NCI-H1092 treated with DMSO at 0.1 percent for 48 hours (cell line): Measurements from ENCODE around the gene SLC35F3.
"Not testable (repeated sequence)": the region's sequence is repeated elsewhere in the genome, so short reads cannot be mapped to it uniquely, and the experiment has no call there.

Source experiments
- DNase-seq: peaks from one replicate; lab custom pipeline; 2025; lab: John Stamatoyannopoulos, UW

Gene SLC35F3

DNA sequence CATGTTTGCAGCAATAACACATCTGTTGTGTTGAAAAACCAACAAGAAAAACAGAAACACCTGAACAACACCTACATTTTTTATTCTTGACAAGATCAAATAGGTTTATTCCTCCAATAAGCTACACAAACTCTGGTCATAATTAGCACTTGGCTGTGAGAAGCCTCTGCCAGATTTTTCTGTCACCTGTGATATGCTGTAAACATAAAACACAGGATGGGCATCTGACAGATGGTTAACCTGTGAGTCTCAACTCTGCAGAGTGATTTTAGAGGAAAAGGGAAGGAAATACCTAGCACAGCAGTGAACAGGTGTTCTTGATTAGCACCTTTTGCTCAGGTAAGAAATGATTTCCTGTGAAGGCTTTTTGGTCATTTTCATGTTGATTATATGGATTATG, 293.4 kb downstream of the SLC35F3 start:
- no peak for DNase-seq

DNA sequence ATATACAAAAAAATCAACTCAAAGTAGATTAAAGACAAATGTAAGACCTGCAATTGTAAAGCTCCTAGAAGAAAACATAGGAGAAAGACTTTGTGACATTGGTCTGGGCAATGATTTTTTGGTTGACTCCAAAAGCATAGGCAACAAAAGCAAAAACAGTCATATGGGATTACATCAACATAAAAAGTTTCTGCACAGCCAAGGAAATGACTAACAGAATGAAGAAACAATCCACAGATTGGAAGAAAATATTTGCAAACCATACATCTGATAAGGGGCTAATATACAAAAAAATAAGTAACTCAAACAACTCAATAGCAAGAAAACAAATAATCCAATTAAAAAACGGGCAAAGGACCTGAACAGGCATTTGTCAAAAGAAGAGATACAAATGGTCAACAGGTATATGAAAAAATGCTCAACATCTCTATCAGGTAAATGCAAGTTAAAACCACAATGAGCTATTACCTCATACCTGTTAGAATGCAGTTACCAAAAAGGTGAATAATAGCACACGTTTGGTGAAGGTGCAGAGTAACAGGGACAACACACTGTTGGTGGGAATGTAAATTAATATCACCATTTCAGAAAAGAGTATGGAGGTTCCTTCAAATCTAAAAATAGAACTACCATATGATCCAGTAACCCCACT, 295.1 kb downstream of the SLC35F3 start:
- DNase-seq = no peak

- no peak for DNase-seq
These were observed 296.1 kb downstream of the SLC35F3 start for GRCh38 chr1:234200566-234200965.

DNA sequence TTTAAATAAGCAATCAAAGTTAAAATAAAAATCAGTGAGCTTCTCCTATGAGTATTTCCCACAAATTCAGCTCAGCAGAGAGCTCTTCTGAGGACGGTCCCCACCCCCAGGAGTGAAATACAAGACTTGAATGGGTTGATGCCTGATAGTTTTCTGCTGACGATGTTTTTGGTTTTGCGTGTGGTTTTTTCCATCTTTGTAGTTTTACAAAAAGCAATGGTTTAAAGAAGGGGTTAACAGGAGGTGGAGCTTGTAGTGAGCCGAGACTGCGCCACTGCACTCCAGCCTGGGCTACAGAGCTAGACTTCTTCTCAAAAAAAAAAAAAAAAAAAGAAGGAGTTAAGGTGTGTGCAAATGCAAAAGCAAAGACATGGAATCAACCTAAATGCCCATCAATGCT, 297.1 kb downstream of the SLC35F3 start:
- DNase-seq = no peak

DNA sequence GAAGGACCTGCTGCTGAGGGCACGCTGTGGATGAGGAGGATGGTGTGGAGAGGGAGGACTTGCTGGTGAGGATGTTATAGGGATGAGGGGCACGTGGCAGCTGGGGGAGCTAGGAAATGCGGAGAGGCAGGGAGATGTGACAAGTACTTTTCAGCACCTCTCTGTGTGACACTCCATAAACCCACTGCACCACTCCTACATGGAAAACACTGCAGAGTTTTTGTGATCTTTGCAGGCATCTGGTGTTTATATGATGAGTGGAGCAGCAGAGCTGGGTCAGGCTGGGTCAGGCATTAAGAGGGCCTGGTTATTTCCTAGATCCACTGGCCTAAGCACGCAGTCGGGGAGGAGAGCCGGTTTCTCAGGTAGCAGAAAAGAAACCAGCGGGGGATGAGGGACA, 301.5 kb downstream of the SLC35F3 start:
- no peak for DNase-seq

DNA sequence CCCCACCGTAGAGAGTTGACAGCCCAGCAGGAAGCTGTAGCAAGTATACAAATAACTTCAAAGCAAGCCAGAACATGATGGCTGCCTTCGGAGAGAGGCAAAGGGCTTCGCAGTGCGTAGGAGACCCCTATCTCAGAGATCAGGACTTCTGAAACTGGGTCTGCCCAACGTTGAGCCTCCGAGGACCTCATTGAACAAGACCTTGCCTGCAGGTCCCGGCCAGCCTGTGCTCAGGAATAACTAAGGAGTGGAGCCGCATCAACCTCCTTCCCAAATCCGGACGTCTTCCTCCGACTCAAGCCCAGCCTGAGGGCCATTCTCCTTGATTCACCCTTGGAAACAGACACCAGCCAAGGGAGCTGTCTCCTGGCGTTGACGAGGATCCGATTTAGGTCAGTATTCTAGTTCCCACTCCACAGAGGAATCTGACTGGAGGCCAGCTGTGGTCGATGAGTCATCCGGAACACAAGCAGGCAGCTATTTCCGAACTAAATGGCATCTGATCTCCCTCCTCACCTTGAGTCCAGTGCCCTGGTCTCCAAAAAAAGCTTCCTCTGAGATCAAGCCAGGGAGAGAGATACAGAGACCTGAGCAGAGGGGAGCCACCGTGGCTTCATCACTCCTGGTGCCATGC, 302.3 kb downstream of the SLC35F3 start:
- no peak for DNase-seq

DNA sequence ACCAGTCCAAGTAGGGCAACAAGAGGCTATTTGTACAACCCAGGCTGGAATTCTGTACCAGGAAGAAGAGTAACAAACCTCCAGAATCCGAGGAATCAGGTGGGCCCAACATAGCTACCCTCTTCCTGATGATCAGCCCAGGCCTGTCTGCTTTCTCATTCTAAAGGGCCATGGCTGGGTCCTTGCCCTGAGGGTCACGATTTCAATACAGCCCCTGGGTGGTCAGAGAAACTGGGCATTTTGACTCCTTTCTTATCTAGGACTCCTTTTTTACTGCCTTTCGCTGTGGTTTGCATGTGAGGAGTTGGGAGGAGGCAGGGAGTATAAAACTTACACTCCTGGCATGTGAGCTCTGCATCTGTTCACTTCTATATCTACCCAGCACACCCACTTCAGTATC, 303.9 kb downstream of the SLC35F3 start:
- DNase-seq = no peak

- DNase-seq = no peak
These were observed 304.3 kb downstream of the SLC35F3 start for GRCh38 chr1:234208791-234209190.

GRCh38 chr1:234210429-234210828, 306.0 kb downstream of the SLC35F3 start:
- DNase-seq = not testable (repeated sequence)

GRCh38 chr1:234211855-234212254, 307.4 kb downstream of the SLC35F3 start:
- not testable (repeated sequence) for DNase-seq

DNA sequence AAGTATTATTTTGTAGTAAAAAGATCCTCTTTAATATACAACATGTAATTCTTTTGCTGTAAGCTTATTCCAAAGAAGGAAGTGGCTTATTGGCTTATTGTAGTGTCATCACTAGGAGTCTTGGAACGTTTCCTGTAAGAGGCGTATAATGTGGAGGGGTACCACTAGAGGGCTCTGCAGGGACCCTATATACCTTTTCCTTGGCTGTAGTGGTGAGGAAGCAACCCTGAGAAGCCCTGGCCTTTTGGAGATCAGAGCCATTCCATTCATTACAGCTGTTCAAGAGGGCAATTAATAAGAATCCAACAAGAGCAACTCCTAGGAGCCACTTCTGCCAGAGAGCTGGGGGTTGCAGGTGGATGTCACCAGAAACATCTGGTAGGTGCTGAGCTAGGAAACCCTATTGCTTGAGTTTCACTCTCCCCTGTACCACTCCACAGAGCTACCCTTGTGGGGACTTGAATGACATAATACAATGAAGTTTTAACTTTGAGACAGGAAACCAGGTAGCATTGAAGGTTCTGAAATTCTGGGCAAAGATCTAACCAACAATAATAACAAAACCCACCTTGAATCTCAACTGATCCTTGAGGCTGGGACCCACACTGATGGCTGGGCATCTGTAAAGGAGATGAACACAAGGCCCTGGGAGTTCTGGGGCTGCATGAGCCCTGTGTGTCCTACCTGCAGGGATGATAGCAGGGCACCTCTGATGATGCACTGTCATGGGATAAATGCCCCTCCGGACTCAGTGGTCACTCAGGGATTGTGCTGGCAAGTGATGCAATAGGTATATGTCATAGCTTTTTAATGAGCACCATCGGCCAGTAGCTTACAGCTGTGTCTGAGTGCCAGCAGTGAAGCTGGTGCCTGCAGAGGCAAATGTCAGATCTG, 308.5 kb downstream of the SLC35F3 start:
- peak; percentile 76 for DNase-seq

DNA sequence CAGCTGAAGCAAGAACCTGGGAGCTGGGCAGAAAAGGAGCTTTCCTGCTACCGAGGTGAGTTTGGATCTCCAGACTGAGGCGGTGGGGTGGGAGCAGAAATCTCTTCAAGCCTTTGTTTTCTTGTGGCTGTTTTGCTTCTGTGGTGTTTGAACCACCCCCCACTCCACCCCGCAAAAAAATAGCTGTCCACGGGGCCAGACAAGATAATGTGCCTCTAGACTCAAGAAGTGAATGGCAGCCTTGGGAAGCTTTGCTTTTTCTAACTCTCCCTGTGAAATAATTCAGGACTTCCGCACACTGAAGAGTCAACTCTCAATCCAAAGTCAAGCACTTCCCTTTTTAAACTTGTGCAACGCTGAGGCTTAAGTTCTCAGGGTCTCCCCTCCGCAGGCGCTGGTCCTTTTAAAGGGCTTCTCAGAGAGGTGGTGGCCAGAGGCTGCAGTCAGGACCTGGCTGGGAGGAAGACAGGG, 309.2 kb downstream of the SLC35F3 start:
- no peak for DNase-seq

- DNase-seq = peak; percentile 61
These were observed 309.8 kb downstream of the SLC35F3 start for GRCh38 chr1:234214129-234214910.

DNA sequence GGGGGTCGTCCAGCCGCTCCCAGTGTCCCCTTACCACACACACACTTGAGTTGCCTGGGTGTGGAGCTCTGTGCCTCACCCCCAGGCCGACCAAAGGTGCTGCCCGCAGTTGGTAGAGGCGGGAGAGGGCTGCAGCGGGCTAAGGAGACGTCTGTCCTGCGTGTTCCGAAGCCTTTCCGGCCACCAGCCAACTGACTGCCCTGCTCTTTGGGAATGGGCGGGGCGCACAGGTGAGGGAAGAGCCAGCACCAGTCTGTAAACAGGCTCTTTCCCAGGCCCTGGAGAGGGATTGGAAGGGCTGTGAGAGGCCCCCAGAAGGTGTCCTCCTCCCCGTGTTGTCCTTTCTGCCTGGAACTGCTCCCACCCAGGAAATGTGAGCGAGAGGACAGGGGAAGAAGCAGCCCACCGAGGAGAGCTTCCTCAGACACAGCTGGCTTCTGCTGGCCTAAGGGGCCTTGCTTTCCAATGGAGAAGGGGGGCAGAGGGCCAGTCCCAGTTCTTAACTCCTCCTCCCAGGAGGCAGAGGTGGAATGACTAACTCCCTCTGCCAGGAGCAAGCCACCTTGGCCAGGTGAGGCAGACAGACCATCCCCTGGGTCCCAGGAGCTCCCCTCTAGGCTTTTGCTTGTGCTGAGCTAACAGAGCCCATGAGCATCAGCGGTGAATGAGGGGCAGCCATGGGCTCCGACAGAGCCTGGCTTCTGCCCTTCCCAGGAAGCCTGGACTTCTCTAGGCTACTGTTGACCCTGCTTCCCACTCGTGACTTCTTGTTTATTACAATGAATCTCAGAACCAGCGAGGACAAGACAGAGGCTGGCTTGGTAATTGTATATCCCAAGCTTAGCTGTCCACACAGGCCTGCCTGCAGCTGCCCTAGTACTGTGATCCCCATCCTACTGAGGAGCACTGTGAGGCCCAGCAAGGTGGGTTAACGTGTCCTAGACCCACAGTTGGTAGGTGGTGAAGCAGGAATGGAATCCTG, 310.7 kb downstream of the SLC35F3 start:
- no peak for DNase-seq

DNA sequence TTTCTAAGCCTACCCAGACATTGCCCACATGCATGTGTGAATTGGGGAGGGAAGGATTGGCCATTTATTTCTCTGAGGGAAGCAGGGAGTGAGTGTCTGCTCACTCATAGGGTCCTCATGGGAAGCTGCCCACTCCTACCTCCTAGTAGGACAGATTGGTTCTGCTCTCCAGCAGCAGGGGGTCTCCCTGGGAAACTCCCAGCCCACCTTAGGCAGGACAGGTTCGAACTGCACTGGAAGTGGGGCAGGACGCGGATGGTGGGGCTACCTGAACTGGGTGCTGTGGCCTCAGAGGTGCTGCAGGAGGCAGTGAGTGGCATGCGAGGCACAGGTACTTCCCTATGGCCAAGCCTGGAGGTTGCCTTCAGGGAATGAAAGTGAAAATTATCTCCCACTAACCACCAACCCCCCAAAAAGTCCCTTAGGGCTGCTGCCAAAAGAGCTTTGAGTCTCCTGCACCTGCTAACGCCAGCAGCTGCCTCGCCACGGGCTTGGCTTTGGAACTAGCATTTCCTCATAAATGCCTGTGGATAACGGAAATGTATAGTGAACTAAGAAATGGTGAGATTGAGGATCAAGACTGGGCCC, 311.7 kb downstream of the SLC35F3 start:
- DNase-seq = no peak

- DNase-seq = no peak
These were observed 312.9 kb downstream of the SLC35F3 start for GRCh38 chr1:234217316-234217840.

- DNase-seq = no peak
These were observed 313.6 kb downstream of the SLC35F3 start for GRCh38 chr1:234218078-234218477.

- DNase-seq = no peak
These were observed 315.2 kb downstream of the SLC35F3 start for GRCh38 chr1:234219711-234220110.

- no peak for DNase-seq
These were observed 317.1 kb downstream of the SLC35F3 start for GRCh38 chr1:234221601-234222000.
